Neutrophil (primary cell): ENCODE measurements around the gene SLC22A7.

Experiments used
- H3K27ac ChIP-seq: fragments of 200-600 bp; sonication (generic); 2 replicates; pipeline ENCODE4 v1.5.1; 2016; ENCODE audit warnings: mild to moderate bottlenecking, moderate library complexity
- H3K27me3 ChIP-seq: fragments of 200-600 bp; sonication (generic); 2 replicates; pipeline ENCODE4 v1.6.0; 2016; ENCODE audit warnings: mild to moderate bottlenecking
- H3K36me3 ChIP-seq: fragments of 200-600 bp; sonication (generic); 2 replicates; pipeline ENCODE4 v1.5.1; 2017
- H3K4me1 ChIP-seq, 2 experiments: fragments of 200-600 bp in 1 of 2; sonication (generic) in 1 of 2; 1 replicate in 1 of 2; 2 replicates in 1 of 2; pipeline versions ENCODE4 v1.5.1 to v1.6.1; 2013 to 2016; ENCODE audit warnings: low read depth in 1 of 2, low read length in 1 of 2, mild to moderate bottlenecking in 1 of 2, moderate library complexity in 1 of 2; ENCODE audit not compliant: control insufficient read depth in 1 of 2, insufficient read depth in 1 of 2
- H3K4me3 ChIP-seq, 2 experiments: fragments of 200-600 bp in 1 of 2; sonication (generic) in 1 of 2; 1 replicate in 1 of 2; 2 replicates in 1 of 2; pipeline ENCODE4 v1.5.1; 2013 to 2016; ENCODE audit warnings: low read depth in 1 of 2, low read length in 1 of 2, mild to moderate bottlenecking in 1 of 2, moderate library complexity in 1 of 2
- H3K9me3 ChIP-seq: fragments of 200-600 bp; sonication (generic); 2 replicates; pipeline ENCODE4 v1.5.1; 2016
- TF ChIP-seq, protein P1 (sequence below): fragments of 200-600 bp; sonication (generic); IDR thresholded peaks from 2 replicates; pipeline ENCODE4 v1.5.1; 2016; ENCODE audit warnings: antibody characterized with exemption

Gene SLC22A7

DNA sequence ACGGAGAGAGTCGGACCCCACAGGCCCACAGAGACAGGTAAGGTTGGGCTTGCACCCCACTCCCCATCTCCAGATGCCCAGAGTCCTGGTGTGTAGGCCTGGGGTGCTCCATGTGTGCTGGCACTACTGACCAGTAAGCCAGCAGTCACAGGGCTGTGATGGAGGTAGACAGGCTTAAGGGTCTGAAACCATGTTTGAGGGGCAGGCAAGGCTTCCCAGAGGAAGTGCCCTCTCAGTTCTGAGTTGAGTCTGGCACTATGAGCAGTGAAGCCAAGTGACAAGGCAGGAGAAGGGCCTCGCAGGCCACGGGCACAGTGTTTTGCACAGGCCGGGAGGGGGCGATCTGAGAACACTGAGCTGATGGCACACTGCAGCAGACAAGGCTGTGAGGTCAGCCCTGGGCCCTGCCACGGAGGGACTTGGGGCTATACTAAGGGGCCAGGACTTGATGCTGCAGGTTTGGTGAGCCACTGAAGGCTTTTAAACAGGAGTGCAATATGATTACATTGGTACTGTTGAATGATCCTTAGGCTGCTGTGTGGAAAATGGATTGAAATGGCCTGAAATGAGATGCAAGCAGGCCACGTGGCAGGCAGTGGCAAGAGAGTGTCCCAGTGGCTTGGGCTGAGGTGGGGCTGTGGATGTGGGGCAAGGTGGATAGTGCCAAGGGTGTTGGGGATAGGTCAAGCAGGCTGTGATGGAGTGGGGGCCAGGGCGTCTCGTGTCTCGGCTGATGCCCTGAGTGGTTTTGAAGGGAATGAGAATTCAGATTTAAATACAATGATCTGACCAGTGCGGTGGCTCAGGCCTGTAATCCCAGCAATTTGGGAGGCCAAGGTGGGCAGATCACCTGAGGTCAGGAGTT lies 34.5 kb upstream of the SLC22A7 start:
- peaks cover 34% of the 10 kb centered on the region for H3K27me3 ChIP-seq
- TF ChIP-seq, protein P1, sequence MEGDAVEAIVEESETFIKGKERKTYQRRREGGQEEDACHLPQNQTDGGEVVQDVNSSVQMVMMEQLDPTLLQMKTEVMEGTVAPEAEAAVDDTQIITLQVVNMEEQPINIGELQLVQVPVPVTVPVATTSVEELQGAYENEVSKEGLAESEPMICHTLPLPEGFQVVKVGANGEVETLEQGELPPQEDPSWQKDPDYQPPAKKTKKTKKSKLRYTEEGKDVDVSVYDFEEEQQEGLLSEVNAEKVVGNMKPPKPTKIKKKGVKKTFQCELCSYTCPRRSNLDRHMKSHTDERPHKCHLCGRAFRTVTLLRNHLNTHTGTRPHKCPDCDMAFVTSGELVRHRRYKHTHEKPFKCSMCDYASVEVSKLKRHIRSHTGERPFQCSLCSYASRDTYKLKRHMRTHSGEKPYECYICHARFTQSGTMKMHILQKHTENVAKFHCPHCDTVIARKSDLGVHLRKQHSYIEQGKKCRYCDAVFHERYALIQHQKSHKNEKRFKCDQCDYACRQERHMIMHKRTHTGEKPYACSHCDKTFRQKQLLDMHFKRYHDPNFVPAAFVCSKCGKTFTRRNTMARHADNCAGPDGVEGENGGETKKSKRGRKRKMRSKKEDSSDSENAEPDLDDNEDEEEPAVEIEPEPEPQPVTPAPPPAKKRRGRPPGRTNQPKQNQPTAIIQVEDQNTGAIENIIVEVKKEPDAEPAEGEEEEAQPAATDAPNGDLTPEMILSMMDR: peak; percentile 70
- no peaks in the 10 kb centered on the region for H3K36me3 ChIP-seq
- H3K4me1 ChIP-seq: no peaks in the 10 kb centered on the region
- no peak overlapping the region for H3K27ac ChIP-seq
- H3K9me3 ChIP-seq: no peaks in the 10 kb centered on the region
- no peak overlapping the region for H3K4me3 ChIP-seq

DNA sequence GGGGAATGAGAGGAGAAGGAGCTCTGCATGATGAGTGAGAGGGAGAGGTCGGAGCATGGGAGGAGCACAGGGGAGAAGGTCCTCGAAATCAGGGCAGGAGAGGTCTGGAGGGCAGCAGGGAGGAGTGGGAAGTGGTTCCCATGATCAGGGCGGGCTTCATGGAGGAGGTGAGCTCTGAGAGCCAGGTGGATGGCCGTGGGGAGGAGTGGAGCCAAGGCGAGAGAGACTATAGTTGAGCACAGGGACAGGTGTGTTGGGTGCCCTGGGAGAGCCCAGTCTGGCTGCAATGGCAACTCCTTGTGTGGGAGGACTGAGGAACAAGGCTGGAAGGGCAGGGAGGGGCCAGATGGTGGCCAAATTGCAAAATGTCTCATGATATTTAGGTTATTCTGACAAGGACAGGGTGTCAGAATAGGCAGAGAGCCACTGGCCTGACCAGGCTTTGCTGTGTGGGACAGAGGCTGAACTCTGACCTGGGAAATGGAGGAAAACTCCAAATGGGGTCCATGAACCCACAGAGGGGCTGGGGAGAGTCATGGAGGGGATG lies 33.4 kb upstream of the SLC22A7 start:
- no peak overlapping the region for H3K4me3 ChIP-seq
- TF ChIP-seq, protein P1: no peak
- peaks cover 42% of the 10 kb centered on the region for H3K27me3 ChIP-seq
- no peaks in the 10 kb centered on the region for H3K9me3 ChIP-seq
- H3K36me3 ChIP-seq: no peaks in the 10 kb centered on the region
- H3K4me1 ChIP-seq: peaks cover 0 to 2% of the 10 kb centered on the region in 2 experiments
- H3K27ac ChIP-seq: no peak overlapping the region

DNA sequence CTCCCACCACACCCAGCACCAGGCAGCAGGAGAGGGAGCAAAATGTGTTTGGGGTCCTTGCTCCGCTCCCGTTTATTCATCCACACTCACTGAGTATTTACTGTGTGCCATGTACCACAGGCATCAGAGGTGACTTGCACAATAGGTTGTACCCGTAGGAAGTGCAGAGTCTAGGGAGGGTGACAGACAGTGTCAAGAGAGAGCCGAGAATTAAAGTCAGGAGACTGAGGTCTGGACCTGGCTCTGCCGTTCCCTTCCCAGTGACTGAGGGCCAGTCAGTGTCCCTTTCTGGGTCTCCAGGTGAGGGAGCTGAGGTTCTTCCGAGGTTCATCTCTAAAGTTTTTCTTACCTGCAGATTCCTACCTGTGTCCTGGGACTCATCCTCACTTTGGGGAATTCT lies 32.5 kb upstream of the SLC22A7 start:
- peaks cover 0 to 3% of the 10 kb centered on the region in 2 experiments for H3K4me1 ChIP-seq
- TF ChIP-seq, protein P1: no peak
- H3K4me3 ChIP-seq: no peak overlapping the region
- no peaks in the 10 kb centered on the region for H3K36me3 ChIP-seq
- no peaks in the 10 kb centered on the region for H3K9me3 ChIP-seq
- H3K27me3 ChIP-seq: peaks cover 51% of the 10 kb centered on the region
- no peak overlapping the region for H3K27ac ChIP-seq

DNA sequence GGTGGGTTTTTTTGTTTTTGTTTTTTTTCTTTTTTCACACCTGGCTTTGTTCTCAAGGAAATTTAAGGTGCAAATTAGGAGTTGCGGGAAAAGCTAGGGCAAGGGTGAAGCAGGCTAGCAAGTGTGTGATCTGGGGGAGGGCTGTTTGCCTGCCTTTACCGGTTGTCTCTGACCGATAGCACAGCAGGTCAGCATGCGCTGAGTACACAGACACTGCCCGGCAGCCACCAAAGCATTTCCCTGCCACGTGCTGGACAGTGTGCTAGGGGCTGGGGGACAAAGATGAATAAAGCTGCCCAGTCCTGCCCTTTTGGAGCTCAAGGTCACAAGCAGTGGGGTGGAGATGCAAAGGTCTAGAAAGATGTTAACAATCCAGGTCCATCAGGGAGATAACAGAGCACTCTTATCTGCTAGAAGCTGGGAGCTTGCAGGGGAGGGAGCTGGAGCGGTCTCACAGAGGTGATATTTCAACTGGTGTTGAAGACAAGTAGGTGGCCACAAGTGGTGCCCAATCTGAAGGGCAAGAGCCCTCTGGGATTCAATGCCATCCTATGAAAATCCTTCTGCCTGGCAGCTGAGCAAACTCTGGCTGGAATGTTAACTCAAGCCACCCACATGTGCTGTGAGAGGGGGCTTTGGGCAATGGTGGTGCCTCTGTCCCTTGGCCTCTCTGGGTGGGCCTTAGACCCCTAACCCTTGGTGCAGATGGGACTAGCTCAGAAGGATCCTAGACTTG lies 30.3 kb upstream of the SLC22A7 start:
- no peak overlapping the region for H3K4me3 ChIP-seq
- no peaks in the 10 kb centered on the region for H3K36me3 ChIP-seq
- H3K4me1 ChIP-seq: peaks cover 0 to 3% of the 10 kb centered on the region in 2 experiments
- H3K27me3 ChIP-seq: peaks cover 73% of the 10 kb centered on the region
- TF ChIP-seq, protein P1: no peak
- no peaks in the 10 kb centered on the region for H3K9me3 ChIP-seq
- no peak overlapping the region for H3K27ac ChIP-seq

DNA sequence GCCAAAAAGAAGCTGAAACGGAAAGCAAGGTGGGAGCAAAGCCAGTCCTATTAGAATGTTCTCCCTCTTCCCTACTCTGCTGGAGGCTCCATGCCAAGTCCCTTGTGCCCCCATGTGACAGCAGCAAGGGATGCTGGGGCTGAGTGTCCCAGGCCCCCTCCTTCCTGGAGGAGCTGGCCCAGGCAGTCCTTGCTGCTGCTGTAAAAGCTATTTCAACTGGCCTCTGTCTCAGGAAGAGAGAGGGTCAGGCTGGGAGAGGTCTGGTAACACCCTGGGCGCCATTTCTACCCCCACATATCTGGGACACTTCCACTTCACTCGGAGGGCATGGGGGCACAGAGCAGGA lies 29.7 kb upstream of the SLC22A7 start:
- Histone ChIP-seq H3K27me3 (peaks cover 79% of the 10 kb centered on the region), H3K36me3 (no peaks in the 10 kb centered on the region), H3K9me3 (no peaks in the 10 kb centered on the region), H3K4me1 (peaks cover 0 to 3% of the 10 kb centered on the region in 2 experiments), H3K27ac (no peak overlapping the region), H3K4me3 (no peak overlapping the region)
- TF ChIP-seq, protein P1: no peak
